Activated CD4-positive, alpha-beta memory T cell treated with anti-CD3 and anti-CD28 coated beads, Interleukin-2, amount 10 ng/mL, durations not matched to agents 7 days and 5 days (primary cell): Measurements from ENCODE around the gene APBB2. TPM values are rescaled to one million over a fixed set of nuclear protein-coding genes. Genes with fewer than 3 reads are reported as not detected.

Experiments
- CTCF ChIA-PET: fragments of 350-600 bp; sonication (Branson Sonifier 250); formaldehyde crosslinking; loops from one replicate; lab custom pipeline; 2021; ENCODE audit warnings: antibody characterized with exemption, inconsistent platforms; lab: Charles Lee
- POLR2A ChIA-PET: fragments of 350-600 bp; sonication (Branson Sonifier 250); formaldehyde crosslinking; loops from one replicate; lab custom pipeline; 2021; ENCODE audit warnings: antibody characterized with exemption; lab: Charles Lee
- DNase-seq: peaks from one replicate; pipeline ENCODE4 v3.0.0-alpha.2; 2020
- H3K27ac Mint-ChIP-seq: one replicate; pipeline ENCODE4 v1.8.0; 2021; ENCODE audit warnings: mild to moderate bottlenecking, mixed read lengths
- H3K27me3 Mint-ChIP-seq: one replicate; pipeline ENCODE4 v1.8.0; 2021; ENCODE audit warnings: mixed read lengths
- H3K36me3 Mint-ChIP-seq: one replicate; pipeline ENCODE4 v1.8.0; 2021; ENCODE audit warnings: low read depth, mixed read lengths
- H3K4me1 Mint-ChIP-seq: one replicate; pipeline ENCODE4 v1.8.0; 2021; ENCODE audit warnings: mixed read lengths
- H3K4me3 Mint-ChIP-seq: one replicate; pipeline ENCODE4 v1.8.0; 2021; ENCODE audit warnings: mild to moderate bottlenecking, mixed read lengths
- H3K9me3 Mint-ChIP-seq: one replicate; pipeline ENCODE4 v1.8.0; 2021; ENCODE audit warnings: mixed read lengths
- total RNA-seq, 2 experiments: library from RNA; stranded (reverse); gene quantifications; one replicate each; pipeline ENCODE4 v1.2.3, GENCODE V29; 2021

APBB2 gene
- total RNA-seq, 2 experiments from 2014 or later, result 0.75 to 1.3 TPM

DNA sequence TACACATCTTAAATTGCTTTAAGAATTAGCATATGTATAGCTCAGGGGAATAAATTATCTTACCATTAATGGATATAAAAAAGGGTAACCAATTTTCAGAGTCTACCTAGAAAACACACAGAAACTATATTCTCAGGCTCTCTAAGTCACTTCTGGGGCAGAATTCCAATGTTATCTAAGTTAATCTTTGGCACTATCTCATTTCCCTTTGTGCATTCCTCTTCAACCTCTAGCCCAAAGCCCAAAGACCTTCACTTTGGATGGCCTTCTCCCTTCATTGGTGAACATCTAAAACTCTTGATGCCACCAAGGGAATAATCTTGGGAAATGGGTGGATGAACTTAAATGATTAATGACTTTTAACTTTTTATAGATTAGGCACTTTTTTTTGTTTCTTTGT is 108.3 kb downstream of the APBB2 start:
- no peak for DNase-seq
- no peaks in the 10 kb centered on the region for H3K27me3 Mint-ChIP-seq
- POLR2A ChIA-PET, result no interaction called here
- no peaks in the 10 kb centered on the region for H3K4me1 Mint-ChIP-seq
- CTCF ChIA-PET, result no interaction called here
- no peak overlapping the region for H3K27ac Mint-ChIP-seq
- H3K36me3 Mint-ChIP-seq, result no peaks in the 10 kb centered on the region
- H3K9me3 Mint-ChIP-seq, result no peaks in the 10 kb centered on the region
- no peak overlapping the region for H3K4me3 Mint-ChIP-seq

- H3K27ac Mint-ChIP-seq, result no peak overlapping the region
- H3K4me3 Mint-ChIP-seq, result no peak overlapping the region
- H3K9me3 Mint-ChIP-seq, result no peaks in the 10 kb centered on the region
- no peak for DNase-seq
- no peaks in the 10 kb centered on the region for H3K36me3 Mint-ChIP-seq
- POLR2A ChIA-PET, result no interaction called here
- no peaks in the 10 kb centered on the region for H3K4me1 Mint-ChIP-seq
- CTCF ChIA-PET, result no interaction called here
- no peaks in the 10 kb centered on the region for H3K27me3 Mint-ChIP-seq
Measured at GRCh38 chr4:41104155-41104554, 110.2 kb downstream of the APBB2 start.

DNA sequence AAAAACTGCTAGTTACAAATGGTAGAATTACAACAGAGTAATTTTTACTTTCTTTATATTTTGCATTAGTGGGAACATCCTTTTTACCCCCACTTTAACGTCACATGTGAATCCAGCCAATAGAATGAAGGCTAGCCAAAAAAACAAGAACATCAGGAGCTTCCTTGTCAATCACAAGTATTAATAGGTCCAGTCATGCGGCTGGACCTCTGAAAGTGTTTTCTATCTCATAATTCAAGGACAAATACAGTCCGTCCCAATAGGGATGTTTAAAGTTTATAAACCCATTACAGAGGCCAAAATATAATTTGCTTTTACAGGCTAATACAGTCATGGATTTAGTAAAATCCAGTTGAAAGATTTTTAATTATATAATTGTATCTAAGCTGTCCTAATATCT is 110.7 kb downstream of the APBB2 start:
- Mint-ChIP-seq H3K4me1 (no peaks in the 10 kb centered on the region), H3K4me3 (no peak overlapping the region), H3K27ac (no peak overlapping the region), H3K27me3 (no peaks in the 10 kb centered on the region), H3K9me3 (no peaks in the 10 kb centered on the region), H3K36me3 (no peaks in the 10 kb centered on the region)
- DNase-seq, result no peak
- ChIA-PET CTCF (no interaction called here), POLR2A (no interaction called here)

- Mint-ChIP-seq H3K27me3 (peaks cover 3% of the 10 kb centered on the region), H3K9me3 (no peaks in the 10 kb centered on the region), H3K36me3 (no peaks in the 10 kb centered on the region), H3K4me1 (no peaks in the 10 kb centered on the region), H3K27ac (no peak overlapping the region), H3K4me3 (no peak overlapping the region)
- ChIA-PET CTCF (no interaction called here), POLR2A (no interaction called here)
- DNase-seq, result no peak
Measured at GRCh38 chr4:41102414-41103092, 111.8 kb downstream of the APBB2 start.

- H3K4me1 Mint-ChIP-seq, result no peaks in the 10 kb centered on the region
- H3K36me3 Mint-ChIP-seq, result no peaks in the 10 kb centered on the region
Measured at GRCh38 chr4:41098093-41099048, 116.0 kb downstream of the APBB2 start.

DNA sequence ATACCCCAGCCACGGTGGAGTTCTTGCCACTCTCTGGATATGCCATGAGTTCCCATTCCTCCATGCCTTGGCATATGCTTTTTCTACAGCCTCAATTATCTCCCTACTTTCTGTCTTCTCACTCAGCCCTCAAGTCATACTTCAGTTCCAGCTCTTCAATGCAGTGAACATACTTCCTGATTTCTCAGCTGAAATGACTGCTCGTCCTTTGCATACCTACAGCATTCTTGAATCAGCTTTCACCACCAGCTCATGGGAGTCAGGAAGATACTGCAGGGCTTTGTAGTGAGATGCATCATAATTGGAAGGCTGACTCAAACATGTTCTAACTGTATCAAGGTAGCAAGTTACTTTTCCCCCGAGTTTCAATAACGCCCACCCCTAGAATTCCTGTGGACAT is 118.4 kb downstream of the APBB2 start:
- Mint-ChIP-seq H3K4me1 (no peaks in the 10 kb centered on the region), H3K27me3 (peaks cover 3% of the 10 kb centered on the region), H3K27ac (no peak overlapping the region), H3K9me3 (no peaks in the 10 kb centered on the region), H3K36me3 (no peaks in the 10 kb centered on the region), H3K4me3 (no peak overlapping the region)
- POLR2A ChIA-PET, result no interaction called here
- no peak for DNase-seq
- CTCF ChIA-PET, result no interaction called here

More at GRCh38 chr4:41098093-41099048, 116.0 kb downstream of the APBB2 start:
- ChIA-PET POLR2A (no interaction called here), CTCF (no interaction called here)
- Mint-ChIP-seq H3K4me3 (no peak overlapping the region), H3K27me3 (peaks cover 3% of the 10 kb centered on the region), H3K9me3 (no peaks in the 10 kb centered on the region), H3K27ac (no peak overlapping the region)
- no peak for DNase-seq

DNA sequence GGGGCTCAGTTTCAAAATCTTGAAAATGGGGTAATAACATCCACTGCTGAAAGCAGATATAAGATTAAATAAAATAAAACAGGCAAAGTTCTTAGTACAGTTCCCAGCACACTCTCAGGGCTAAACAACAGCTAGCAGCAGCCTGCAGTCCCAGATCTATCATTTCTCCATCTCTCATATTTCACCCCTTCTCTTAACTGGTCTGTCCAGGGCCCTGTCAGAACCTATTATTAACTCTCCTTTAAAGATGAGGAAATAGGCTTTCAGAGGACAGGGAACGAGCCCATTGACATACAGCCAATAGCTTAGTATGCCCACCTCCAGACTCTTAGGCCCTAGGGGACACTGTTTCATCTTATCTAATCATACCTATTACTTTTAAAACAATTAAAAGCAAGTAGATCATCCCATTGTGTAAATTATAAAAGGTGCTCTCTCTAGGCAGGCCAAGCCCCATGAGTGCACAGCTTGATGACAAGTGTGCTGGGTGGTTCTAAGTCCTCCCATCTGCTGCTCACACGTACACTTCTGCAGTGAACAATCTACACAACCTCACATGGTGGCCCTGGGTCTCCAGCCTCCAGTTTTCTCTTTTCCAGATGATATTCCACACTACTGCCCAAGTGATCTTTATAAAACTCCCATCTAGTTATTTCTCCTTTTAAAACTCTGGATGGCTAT is 119.0 kb downstream of the APBB2 start:
- H3K4me3 Mint-ChIP-seq, result no peak overlapping the region
- peaks cover 3% of the 10 kb centered on the region for H3K27me3 Mint-ChIP-seq
- no peak overlapping the region for H3K27ac Mint-ChIP-seq
- ChIA-PET CTCF (no interaction called here), POLR2A (no interaction called here)
- DNase-seq, result no peak
- H3K4me1 Mint-ChIP-seq, result no peaks in the 10 kb centered on the region
- H3K9me3 Mint-ChIP-seq, result no peaks in the 10 kb centered on the region
- no peaks in the 10 kb centered on the region for H3K36me3 Mint-ChIP-seq

DNA sequence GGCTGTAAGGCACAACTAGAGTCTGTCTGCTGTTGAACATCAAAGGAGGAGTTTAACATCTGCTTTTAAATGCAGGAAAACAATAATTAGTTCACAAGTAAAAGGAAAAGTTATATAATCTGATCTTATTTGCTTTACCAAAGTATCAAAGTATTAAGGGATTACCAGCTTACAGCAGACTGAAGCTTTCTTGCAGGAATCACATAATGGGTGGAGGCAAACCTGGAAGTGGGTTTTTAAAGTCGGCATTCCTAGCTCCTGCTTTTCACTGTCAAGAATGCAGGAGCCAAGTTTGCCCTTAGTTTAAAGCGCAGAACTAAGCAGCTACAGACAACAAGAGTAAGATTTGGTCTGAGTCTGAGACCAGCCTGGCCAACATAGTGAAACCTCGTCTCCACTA is 122.2 kb downstream of the APBB2 start:
- H3K4me1 Mint-ChIP-seq, result no peaks in the 10 kb centered on the region
- ChIA-PET POLR2A (no interaction called here), CTCF (no interaction called here)
- H3K36me3 Mint-ChIP-seq, result no peaks in the 10 kb centered on the region
- H3K9me3 Mint-ChIP-seq, result no peaks in the 10 kb centered on the region
- no peaks in the 10 kb centered on the region for H3K27me3 Mint-ChIP-seq
- no peak for DNase-seq
- H3K4me3 Mint-ChIP-seq, result no peak overlapping the region
- no peak overlapping the region for H3K27ac Mint-ChIP-seq

GRCh38 chr4:41081847-41082246 is 132.5 kb downstream of the APBB2 start:
- no peaks in the 10 kb centered on the region for H3K4me1 Mint-ChIP-seq
- DNase-seq, result no peak
- H3K9me3 Mint-ChIP-seq, result peaks cover 3% of the 10 kb centered on the region
- H3K36me3 Mint-ChIP-seq, result no peaks in the 10 kb centered on the region
- ChIA-PET CTCF (no interaction called here), POLR2A (no interaction called here)
- H3K27me3 Mint-ChIP-seq, result no peaks in the 10 kb centered on the region
- no peak overlapping the region for H3K27ac Mint-ChIP-seq
- H3K4me3 Mint-ChIP-seq, result no peak overlapping the region

DNA sequence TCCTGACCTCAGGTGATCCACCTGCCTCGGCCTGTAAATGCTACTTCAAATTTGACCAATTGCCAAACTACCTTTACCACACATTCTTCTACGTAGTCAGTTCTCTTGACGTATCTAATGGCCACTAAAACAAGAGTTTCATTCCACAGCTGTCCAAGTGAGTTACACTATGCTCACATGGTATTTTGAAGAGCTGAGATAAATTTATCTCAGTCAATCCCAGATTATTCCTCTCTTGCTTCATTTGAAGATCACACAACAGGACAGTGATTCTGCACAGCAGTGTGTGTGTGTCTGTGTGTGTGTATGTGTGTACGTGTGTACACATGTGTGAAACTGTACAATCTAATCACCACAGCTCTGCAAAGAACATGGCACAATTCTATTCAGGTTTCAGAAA is 133.4 kb downstream of the APBB2 start:
- H3K4me1 Mint-ChIP-seq, result no peaks in the 10 kb centered on the region
- H3K27me3 Mint-ChIP-seq, result peaks cover under 1% of the 10 kb centered on the region
- no peak overlapping the region for H3K4me3 Mint-ChIP-seq
- no peaks in the 10 kb centered on the region for H3K36me3 Mint-ChIP-seq
- H3K27ac Mint-ChIP-seq, result no peak overlapping the region
- CTCF ChIA-PET, result no interaction called here
- no peak for DNase-seq
- no peaks in the 10 kb centered on the region for H3K9me3 Mint-ChIP-seq
- POLR2A ChIA-PET, result no interaction called here

DNA sequence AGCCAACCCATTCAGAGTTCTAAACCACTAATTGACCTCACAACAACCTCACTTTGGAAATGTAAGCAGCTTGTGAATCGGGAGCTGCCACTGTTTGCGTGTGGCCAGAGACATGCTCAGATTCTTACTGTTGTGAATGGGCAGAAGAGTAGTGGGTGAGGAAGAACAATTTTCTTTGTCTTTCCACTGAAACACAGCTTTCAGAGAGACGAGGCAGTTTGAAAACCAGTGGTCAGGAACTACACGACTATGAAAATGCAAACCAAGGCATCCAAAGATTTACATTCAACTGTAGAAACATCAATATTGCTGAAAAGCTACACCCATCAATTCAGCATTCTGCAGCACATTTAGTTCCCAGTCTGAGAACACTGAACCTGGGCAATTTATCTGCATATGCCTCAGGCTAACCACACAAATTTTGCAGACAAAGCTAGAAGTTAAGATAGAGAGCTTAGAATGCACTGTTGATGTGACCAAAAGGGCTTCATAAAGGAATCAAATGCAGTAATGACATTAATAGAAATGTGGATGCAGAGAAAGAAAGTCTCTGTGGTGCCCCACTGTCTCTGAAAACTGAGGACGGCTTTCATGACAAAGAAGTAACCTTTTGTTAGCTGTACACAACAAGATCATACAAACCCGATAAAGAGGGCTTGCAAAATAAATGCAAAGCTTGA is 134.3 kb downstream of the APBB2 start:
- no peaks in the 10 kb centered on the region for H3K36me3 Mint-ChIP-seq
- CTCF ChIA-PET, result interaction anchor here (0.7 kb wide), 1 partner anchor 10 kb away, joined by 4 read pairs; no protein-coding TSS in a partner anchor
- H3K4me1 Mint-ChIP-seq, result no peaks in the 10 kb centered on the region
- POLR2A ChIA-PET, result no interaction called here
- peaks cover 2% of the 10 kb centered on the region for H3K27me3 Mint-ChIP-seq
- no peaks in the 10 kb centered on the region for H3K9me3 Mint-ChIP-seq
- no peak overlapping the region for H3K4me3 Mint-ChIP-seq
- DNase-seq, result no peak
- no peak overlapping the region for H3K27ac Mint-ChIP-seq

GRCh38 chr4:41077628-41078027 is 136.7 kb downstream of the APBB2 start:
- ChIA-PET POLR2A (no interaction called here), CTCF (no interaction called here)
- DNase-seq, result no peak
- Mint-ChIP-seq H3K4me1 (no peaks in the 10 kb centered on the region), H3K4me3 (no peak overlapping the region), H3K9me3 (no peaks in the 10 kb centered on the region), H3K36me3 (no peaks in the 10 kb centered on the region), H3K27ac (no peak overlapping the region), H3K27me3 (peaks cover 2% of the 10 kb centered on the region)

- Mint-ChIP-seq H3K27ac (no peak overlapping the region), H3K4me3 (no peak overlapping the region), H3K4me1 (no peaks in the 10 kb centered on the region), H3K27me3 (peaks cover 2% of the 10 kb centered on the region), H3K36me3 (no peaks in the 10 kb centered on the region), H3K9me3 (no peaks in the 10 kb centered on the region)
- CTCF ChIA-PET, result no interaction called here
- DNase-seq, result no peak
- POLR2A ChIA-PET, result no interaction called here
Measured at GRCh38 chr4:41076481-41076880, 137.9 kb downstream of the APBB2 start.
